Ovary (tissue), 3 donors: Measurements from ENCODE around the gene TNNT3.

ENCODE experiments used
- EP300 ChIP-seq: sonication (generic); formaldehyde crosslinking; IDR thresholded peaks from one replicate; pipeline ENCODE4 v1.6.1; 2017; ENCODE audit warnings: antibody characterized with exemption
- POLR2A ChIP-seq: fragments of 450-650 bp; IDR thresholded peaks from one replicate; pipeline ENCODE4 v1.6.1; 2017; ENCODE audit warnings: antibody characterized with exemption, mild to moderate bottlenecking, moderate library complexity
- TF ChIP-seq, protein P1 (sequence below), 3 donors: fragments of 450-650 bp in 2 of 3; fragments of 200-600 bp in 1 of 3; IDR thresholded peaks; one replicate each; pipeline versions ENCODE4 v1.5.1 to v1.8.0; 2016 to 2022; ENCODE audit warnings: antibody characterized with exemption in 3 of 3, mild to moderate bottlenecking in 1 of 3
- donor health status: DM: no; HTN: no; CAD: no.

DNA sequence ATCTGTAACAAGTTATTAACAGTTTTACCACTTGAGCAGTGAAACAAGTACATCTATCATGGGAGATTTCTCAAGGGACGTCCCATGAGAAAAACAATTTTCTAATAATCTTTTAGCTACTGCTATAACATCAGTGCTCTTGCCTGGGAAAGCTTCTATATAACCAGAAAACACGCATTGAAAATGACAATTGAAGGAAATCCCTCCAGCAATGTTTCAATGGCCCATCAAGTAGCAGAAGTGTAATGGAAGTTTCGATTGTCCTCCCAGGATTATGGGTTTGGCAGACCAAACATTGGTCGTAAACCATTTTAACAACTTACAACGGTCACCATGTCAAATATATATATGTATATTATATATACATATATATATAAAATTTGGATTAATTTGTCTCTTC, 19.8 kb upstream of the TNNT3 start:
- TF ChIP-seq, protein P1, sequence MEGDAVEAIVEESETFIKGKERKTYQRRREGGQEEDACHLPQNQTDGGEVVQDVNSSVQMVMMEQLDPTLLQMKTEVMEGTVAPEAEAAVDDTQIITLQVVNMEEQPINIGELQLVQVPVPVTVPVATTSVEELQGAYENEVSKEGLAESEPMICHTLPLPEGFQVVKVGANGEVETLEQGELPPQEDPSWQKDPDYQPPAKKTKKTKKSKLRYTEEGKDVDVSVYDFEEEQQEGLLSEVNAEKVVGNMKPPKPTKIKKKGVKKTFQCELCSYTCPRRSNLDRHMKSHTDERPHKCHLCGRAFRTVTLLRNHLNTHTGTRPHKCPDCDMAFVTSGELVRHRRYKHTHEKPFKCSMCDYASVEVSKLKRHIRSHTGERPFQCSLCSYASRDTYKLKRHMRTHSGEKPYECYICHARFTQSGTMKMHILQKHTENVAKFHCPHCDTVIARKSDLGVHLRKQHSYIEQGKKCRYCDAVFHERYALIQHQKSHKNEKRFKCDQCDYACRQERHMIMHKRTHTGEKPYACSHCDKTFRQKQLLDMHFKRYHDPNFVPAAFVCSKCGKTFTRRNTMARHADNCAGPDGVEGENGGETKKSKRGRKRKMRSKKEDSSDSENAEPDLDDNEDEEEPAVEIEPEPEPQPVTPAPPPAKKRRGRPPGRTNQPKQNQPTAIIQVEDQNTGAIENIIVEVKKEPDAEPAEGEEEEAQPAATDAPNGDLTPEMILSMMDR (IDR thresholded peaks at IDR 0.05), result no peak
- TF ChIP-seq POLR2A (no peak), EP300 (no peak)
